HL-60 (cell line): ENCODE results near the gene OPRL1.

Source experiments
- GABPA ChIP-seq: IDR thresholded peaks from 2 replicates; pipeline ENCODE4 v1.6.1; 2012; ENCODE audit warnings: low read depth
- POLR2AphosphoS5 ChIP-seq: IDR thresholded peaks from 2 replicates; pipeline ENCODE4 v1.6.1; 2012; ENCODE audit warnings: low read depth
- SPI1 ChIP-seq: IDR thresholded peaks from 2 replicates; pipeline ENCODE4 v1.6.1; 2012; ENCODE audit warnings: low read depth, mild to moderate bottlenecking, borderline replicate concordance
- TF ChIP-seq, protein P1 (sequence below): IDR thresholded peaks from one replicate; pipeline ENCODE4 v1.5.1; 2011; ENCODE audit warnings: low read length, control low read depth, inconsistent platforms; ENCODE audit not compliant: insufficient read depth
- TF ChIP-seq, protein P2 (sequence below): IDR thresholded peaks from 2 replicates; pipeline ENCODE4 v1.6.1; 2012; ENCODE audit warnings: low read depth; ENCODE audit not compliant: insufficient replicate concordance

DNA sequence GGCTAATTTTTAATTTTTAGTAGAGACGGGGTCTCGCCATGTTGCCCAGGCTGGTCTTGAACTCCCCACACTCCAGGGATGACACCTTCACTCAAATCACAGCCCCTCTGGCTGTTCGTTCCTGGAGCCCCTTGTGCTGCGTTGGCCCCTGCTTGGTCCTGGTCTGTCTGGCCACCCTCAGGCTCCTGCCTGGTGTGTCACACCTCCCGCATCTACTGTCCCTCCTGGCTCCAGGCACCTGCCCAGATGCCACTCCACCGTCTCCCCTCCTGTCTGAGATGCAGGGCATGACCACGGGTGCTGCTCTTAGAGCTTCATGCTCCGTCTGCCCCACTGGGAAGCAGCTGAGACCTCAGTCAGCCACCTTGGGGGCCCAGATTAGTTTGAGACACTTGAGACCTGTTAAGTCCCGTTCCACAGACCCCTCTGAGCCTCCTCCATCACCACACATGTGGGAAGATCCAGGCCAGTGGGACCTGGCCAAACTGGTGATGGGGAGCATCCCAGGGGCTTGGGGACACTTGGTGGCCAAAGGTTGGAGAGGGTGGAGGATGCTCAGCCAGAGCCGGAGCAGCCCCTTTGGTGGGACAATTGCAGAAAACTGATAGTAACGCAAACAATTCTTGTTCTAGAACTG is 49.4 kb downstream of the OPRL1 start:
- TF ChIP-seq, protein P1, sequence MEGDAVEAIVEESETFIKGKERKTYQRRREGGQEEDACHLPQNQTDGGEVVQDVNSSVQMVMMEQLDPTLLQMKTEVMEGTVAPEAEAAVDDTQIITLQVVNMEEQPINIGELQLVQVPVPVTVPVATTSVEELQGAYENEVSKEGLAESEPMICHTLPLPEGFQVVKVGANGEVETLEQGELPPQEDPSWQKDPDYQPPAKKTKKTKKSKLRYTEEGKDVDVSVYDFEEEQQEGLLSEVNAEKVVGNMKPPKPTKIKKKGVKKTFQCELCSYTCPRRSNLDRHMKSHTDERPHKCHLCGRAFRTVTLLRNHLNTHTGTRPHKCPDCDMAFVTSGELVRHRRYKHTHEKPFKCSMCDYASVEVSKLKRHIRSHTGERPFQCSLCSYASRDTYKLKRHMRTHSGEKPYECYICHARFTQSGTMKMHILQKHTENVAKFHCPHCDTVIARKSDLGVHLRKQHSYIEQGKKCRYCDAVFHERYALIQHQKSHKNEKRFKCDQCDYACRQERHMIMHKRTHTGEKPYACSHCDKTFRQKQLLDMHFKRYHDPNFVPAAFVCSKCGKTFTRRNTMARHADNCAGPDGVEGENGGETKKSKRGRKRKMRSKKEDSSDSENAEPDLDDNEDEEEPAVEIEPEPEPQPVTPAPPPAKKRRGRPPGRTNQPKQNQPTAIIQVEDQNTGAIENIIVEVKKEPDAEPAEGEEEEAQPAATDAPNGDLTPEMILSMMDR, result no peak
- TF ChIP-seq POLR2AphosphoS5, result no peak
- TF ChIP-seq SPI1, result no peak
- TF ChIP-seq, protein P2, sequence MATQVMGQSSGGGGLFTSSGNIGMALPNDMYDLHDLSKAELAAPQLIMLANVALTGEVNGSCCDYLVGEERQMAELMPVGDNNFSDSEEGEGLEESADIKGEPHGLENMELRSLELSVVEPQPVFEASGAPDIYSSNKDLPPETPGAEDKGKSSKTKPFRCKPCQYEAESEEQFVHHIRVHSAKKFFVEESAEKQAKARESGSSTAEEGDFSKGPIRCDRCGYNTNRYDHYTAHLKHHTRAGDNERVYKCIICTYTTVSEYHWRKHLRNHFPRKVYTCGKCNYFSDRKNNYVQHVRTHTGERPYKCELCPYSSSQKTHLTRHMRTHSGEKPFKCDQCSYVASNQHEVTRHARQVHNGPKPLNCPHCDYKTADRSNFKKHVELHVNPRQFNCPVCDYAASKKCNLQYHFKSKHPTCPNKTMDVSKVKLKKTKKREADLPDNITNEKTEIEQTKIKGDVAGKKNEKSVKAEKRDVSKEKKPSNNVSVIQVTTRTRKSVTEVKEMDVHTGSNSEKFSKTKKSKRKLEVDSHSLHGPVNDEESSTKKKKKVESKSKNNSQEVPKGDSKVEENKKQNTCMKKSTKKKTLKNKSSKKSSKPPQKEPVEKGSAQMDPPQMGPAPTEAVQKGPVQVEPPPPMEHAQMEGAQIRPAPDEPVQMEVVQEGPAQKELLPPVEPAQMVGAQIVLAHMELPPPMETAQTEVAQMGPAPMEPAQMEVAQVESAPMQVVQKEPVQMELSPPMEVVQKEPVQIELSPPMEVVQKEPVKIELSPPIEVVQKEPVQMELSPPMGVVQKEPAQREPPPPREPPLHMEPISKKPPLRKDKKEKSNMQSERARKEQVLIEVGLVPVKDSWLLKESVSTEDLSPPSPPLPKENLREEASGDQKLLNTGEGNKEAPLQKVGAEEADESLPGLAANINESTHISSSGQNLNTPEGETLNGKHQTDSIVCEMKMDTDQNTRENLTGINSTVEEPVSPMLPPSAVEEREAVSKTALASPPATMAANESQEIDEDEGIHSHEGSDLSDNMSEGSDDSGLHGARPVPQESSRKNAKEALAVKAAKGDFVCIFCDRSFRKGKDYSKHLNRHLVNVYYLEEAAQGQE, result no peak
- no peak for TF ChIP-seq GABPA
